HG03025 (cell line): ENCODE data around the gene SIAE.

Source experiments
- ATAC-seq: cut with Tn5 transposase; IDR thresholded peaks from one replicate; pipeline ENCODE4 v1.9.1; 2021; ENCODE audit warnings: mild to moderate bottlenecking, moderate library complexity; ENCODE audit not compliant: unreplicated experiment, low FRiP score

The SIAE gene

GRCh38 chr11:124584681-124585372 is 88.7 kb downstream of the SIAE start:
- no peak for ATAC-seq

- no peak for ATAC-seq
Observed at GRCh38 chr11:124583781-124584180, 89.8 kb downstream of the SIAE start.
